A549 treated with dexamethasone at 1 μM for 4 hours (cell line): ENCODE results near the gene ASB8. TPM values are rescaled to one million over a fixed set of nuclear protein-coding genes. Genes with fewer than 3 reads are reported as not detected.

ENCODE experiments used
- total RNA-seq: library from RNA; stranded (reverse); fragments of 200-300 nt; extraction: Qiagen RNA extraction; gene quantifications from 5 replicates; pipeline ENCODE4 v1.2.3, GENCODE V29; 2022

ASB8 gene
- total RNA-seq, result 12.6 to 16.9 TPM (median 14.9 TPM) in 5 replicates

GRCh38 chr12:48157018-48157888, at the start of gene ASB8:
TSS of gene ASB8 (minus strand) at chr12:48157515. CDS start at chr12:48153496, 4,019 bp downstream.

GRCh38 chr12:48203192-48203591, 45.9 kb upstream of the ASB8 start, which contains the start of gene OR10AD1:
TSS of gene OR10AD1 (minus strand) at chr12:48203292. CDS start at chr12:48203292, 0 bp downstream.

GRCh38 chr12:48183091-48183875, 26.0 kb upstream of the ASB8 start, which contains the start of gene CCDC184:
TSS of gene CCDC184 (plus strand) at chr12:48183644. CDS start at chr12:48184123, 479 bp downstream.

GRCh38 chr12:48119078-48119833, 38.1 kb downstream of the ASB8 start, which contains the start of gene PFKM:
TSS of gene PFKM (plus strand) at chr12:48119364. CDS start at chr12:48122775, 3,411 bp downstream.

GRCh38 chr12:48105867-48106680, 51.2 kb downstream of the ASB8 start, which contains the start of gene SENP1:
TSS of gene SENP1 (minus strand) at chr12:48106079. CDS start at chr12:48101472, 4,607 bp downstream.

Other genes starting within 250 kb of the ASB8 start
- 116 to 133 TPM (median 125 TPM) in 5 replicates for gene TMEM106C, start 193.9 kb downstream of the ASB8 start, total RNA-seq
- gene COL2A1, start 153.0 kb downstream of the ASB8 start, total RNA-seq, result 0.06 to 0.18 TPM (median 0.11 TPM) in 5 replicates
- gene SENP1, start 51.4 kb downstream of the ASB8 start, total RNA-seq, result 11.5 to 16.0 TPM (median 12.9 TPM) in 5 replicates
- 22.3 to 24.0 TPM (median 23.5 TPM) in 5 replicates for gene PFKM, start 38.2 kb downstream of the ASB8 start, total RNA-seq
- 2.3 to 3.1 TPM (median 2.9 TPM) in 5 replicates for gene CCDC184, start 26.1 kb upstream of the ASB8 start, total RNA-seq
- gene OR10AD1, start 45.8 kb upstream of the ASB8 start, total RNA-seq, result not detected in 5 replicates
- 4.5 to 6.1 TPM (median 5.7 TPM) in 5 replicates for gene ZNF641, start 193.4 kb upstream of the ASB8 start, total RNA-seq